Measurements from ENCODE around the gene RCSD1. TPM values are rescaled to one million over a fixed set of nuclear protein-coding genes. Genes with fewer than 3 reads are reported as not detected.

Gene RCSD1
- total RNA-seq, 1 donor from 2014 or later, result under 0.01 TPM

DNA sequence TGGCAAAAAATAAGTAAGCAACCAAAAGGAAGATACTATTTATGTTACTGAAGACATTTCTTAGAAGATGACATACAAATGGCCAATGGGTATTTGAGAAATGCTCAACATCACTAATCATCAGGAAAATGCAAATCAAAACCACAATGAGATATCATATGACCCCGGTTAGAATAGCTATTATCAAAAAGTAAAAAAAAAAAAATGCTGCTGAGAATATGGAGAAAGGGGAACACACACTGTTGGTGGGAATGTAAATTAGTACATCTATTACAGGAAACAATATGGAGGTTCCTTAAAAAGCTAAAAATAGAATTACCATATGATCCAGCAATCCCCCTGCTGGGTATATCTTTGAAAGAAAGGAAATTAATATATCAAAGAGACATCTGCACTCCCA lies 42.2 kb upstream of the RCSD1 start:
- TF ChIP-seq, protein P1, sequence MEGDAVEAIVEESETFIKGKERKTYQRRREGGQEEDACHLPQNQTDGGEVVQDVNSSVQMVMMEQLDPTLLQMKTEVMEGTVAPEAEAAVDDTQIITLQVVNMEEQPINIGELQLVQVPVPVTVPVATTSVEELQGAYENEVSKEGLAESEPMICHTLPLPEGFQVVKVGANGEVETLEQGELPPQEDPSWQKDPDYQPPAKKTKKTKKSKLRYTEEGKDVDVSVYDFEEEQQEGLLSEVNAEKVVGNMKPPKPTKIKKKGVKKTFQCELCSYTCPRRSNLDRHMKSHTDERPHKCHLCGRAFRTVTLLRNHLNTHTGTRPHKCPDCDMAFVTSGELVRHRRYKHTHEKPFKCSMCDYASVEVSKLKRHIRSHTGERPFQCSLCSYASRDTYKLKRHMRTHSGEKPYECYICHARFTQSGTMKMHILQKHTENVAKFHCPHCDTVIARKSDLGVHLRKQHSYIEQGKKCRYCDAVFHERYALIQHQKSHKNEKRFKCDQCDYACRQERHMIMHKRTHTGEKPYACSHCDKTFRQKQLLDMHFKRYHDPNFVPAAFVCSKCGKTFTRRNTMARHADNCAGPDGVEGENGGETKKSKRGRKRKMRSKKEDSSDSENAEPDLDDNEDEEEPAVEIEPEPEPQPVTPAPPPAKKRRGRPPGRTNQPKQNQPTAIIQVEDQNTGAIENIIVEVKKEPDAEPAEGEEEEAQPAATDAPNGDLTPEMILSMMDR (IDR thresholded peaks at IDR 0.05; ENCODE audit: insufficient read depth, low read length, severe bottlenecking), result no peak
- Histone ChIP-seq H3K36me3 (ENCODE audit: control insufficient read depth, insufficient read depth, low read length) (no peaks in the 10 kb centered on the region), H3K27me3 (ENCODE audit: control insufficient read depth, insufficient read depth, low read length) (no peaks in the 10 kb centered on the region), H3K4me3 (ENCODE audit: low read depth, low read length) (no peak overlapping the region)
- FAIRE-seq (no peak), DNase-seq (ENCODE audit: low read depth) (no peak)

DNA sequence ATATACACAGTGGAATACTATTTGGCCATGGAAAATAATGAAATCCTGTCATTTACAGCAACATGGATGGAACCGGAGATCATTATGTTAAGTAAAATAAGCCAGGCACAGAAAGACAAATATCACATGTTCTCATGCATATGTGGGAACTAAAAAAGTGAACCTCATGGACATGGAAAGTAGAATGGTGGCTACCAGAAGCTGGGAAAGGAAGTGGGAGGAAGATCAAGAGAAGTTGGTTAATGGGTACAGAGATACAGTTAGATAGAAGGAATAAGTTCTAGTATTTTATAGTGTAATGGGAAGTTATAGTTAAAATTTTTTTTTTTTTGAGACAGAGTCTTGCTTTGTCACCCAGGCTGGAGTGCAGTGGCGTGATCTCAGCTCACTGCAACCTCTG lies 41.7 kb upstream of the RCSD1 start:
- Histone ChIP-seq H3K27me3 (ENCODE audit: control insufficient read depth, insufficient read depth, low read length) (no peaks in the 10 kb centered on the region), H3K36me3 (ENCODE audit: control insufficient read depth, insufficient read depth, low read length) (no peaks in the 10 kb centered on the region), H3K4me3 (ENCODE audit: low read depth, low read length) (no peak overlapping the region)
- TF ChIP-seq, protein P1 (IDR thresholded peaks at IDR 0.05; ENCODE audit: insufficient read depth, low read length, severe bottlenecking), result no peak
- FAIRE-seq (no peak), DNase-seq (ENCODE audit: low read depth) (no peak)

DNA sequence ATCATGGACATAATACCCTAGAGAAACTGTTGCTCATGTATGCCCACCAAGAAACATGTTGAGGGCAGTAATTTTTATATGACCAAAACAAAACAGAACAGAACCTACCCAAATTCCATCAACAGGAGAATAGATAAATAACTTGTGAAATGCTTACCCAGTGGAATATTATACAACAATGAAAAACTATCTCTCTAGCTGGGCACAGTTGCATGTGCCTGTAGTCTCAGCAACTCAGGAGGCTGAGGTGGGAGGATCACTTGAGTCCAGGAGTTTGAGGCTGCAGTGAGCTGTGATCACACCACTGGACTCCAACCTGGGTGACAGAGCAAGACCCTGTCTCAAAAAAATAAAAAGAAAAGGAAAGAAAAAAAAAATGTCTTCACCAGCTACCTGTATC lies 37.6 kb upstream of the RCSD1 start:
- no peaks in the 10 kb centered on the region for H3K27me3 ChIP-seq (ENCODE audit: control insufficient read depth, insufficient read depth, low read length)
- FAIRE-seq (no peak), DNase-seq (ENCODE audit: low read depth) (no peak)
- no peaks in the 10 kb centered on the region for H3K36me3 ChIP-seq (ENCODE audit: control insufficient read depth, insufficient read depth, low read length)
- H3K4me3 ChIP-seq (ENCODE audit: low read depth, low read length), result no peak overlapping the region
- TF ChIP-seq, protein P1 (IDR thresholded peaks at IDR 0.05; ENCODE audit: insufficient read depth, low read length, severe bottlenecking), result no peak

DNA sequence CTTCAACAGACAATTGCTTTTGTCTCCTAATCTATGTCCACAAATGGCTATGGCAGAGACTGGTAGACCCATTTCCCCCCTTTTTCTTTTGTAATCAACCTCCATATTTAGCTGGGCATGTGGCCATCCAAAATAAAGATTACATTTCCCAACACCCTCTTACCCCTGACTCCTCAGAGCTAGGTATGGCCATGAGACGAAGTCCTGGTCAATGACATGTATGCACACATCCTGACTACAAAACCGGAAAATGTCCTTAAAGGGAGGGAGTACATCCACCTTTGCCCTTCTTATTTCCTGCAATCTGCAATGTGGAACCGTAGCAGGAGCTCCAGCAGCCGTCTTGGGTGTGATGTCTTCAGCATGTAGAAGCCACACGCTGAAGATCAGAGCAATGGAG lies 36.2 kb upstream of the RCSD1 start:
- DNase-seq (ENCODE audit: low read depth), result peak; percentile 5
- FAIRE-seq, result no peak
- TF ChIP-seq, protein P1 (IDR thresholded peaks at IDR 0.05; ENCODE audit: insufficient read depth, low read length, severe bottlenecking), result no peak
- Histone ChIP-seq H3K36me3 (ENCODE audit: control insufficient read depth, insufficient read depth, low read length) (no peaks in the 10 kb centered on the region), H3K4me3 (ENCODE audit: low read depth, low read length) (no peak overlapping the region), H3K27me3 (ENCODE audit: control insufficient read depth, insufficient read depth, low read length) (no peaks in the 10 kb centered on the region)

DNA sequence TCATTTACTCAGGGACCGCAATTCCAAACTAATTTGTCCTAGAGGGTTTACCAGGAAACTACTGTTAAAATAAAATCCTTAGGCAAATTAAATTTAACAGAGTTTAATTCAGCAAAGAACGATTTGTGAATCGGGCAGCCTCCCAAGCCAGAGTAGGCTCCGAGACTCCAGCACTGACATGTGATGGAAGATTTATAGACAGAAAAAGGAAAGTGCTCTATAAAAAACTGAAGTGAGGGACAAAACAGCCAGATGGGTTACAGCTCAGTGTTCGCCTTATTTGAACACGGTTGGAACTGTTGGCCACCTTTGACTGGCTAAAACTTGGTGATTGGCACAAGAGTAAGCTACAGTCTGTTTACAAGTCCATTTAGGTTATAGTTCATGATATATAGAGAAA lies 35.2 kb upstream of the RCSD1 start:
- FAIRE-seq, result no peak

More for the DNA sequence above, 35.2 kb upstream of the RCSD1 start:
- TF ChIP-seq, protein P1 (IDR thresholded peaks at IDR 0.05; ENCODE audit: insufficient read depth, low read length, severe bottlenecking), result no peak
- DNase-seq (ENCODE audit: low read depth), result no peak
- Histone ChIP-seq H3K27me3 (ENCODE audit: control insufficient read depth, insufficient read depth, low read length) (no peaks in the 10 kb centered on the region), H3K4me3 (ENCODE audit: low read depth, low read length) (no peak overlapping the region), H3K36me3 (ENCODE audit: control insufficient read depth, insufficient read depth, low read length) (no peaks in the 10 kb centered on the region)
